ENCODE results near the gene ANKRD53.
A peak's percentile ranks its signal among the peaks of the same experiment; 100 is the strongest.

Gene ANKRD53

DNA sequence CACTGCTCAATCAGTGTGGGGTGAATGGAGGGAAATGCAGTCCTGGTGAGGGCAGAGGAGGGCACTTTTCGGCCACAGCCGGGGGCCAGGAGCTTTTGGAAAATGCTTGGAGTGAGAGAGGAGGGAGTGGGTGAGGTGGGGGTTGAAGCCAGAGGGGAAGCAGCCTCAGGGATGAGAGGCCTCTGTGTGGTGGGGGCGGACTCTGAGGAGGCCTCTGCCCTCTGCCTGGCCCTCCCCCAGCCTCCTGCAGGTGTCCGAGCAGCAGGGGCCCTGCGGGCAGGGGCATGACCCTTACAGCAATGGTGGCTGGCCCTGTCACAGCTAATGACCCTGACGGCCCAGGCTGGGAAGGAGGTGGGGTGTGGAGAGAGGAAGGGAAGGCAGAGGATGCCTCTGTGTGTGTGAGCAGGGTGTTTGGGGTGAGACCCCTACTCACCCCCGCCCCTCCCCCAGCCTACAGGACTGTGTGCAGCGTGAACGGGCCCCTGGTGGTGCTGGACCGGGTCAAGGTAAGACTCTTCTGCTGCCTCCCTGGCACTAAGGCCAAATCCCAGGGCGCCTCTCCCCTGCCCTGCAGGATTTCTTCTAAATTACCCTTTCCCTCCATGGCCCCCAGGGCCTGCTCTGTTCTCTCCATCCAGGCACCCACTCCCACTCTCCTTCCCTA is 35.1 kb upstream of the ANKRD53 start:
- DNase-seq (ENCODE audit: low read depth in 2 of 2), result no peak

DNA sequence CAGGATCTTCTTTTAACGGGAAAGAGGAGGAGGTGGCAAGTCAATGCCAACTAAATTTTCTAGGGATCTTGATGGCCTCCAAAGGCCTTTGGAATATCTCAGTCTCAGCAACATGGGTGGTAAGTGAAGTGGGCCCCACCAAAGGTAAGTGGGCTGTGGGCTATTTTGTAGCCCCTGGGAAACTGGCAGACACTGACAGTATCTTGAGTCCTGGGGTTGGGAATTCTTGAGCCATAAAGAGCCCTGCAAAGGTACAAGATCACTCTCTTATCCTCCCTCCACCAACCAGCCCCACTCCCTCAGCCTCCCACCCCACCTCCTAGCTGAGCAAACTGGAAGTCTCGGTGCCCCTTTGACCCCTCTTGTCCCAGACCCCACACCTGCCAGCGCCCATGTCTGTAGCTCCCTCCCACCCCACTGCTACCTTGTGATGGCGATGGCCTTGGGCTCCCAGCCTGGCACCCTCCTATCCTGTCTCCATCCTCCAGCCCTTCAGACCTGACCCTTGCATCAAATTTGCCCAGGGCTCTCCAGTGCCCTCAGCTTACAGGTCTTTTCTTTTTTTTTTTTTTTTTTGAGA is 34.2 kb upstream of the ANKRD53 start:
- no peak for DNase-seq (ENCODE audit: low read depth in 2 of 2)

- DNase-seq (ENCODE audit: low read depth in 2 of 2), result no peak
Observed at GRCh38 chr2:70946832-70947442, 31.5 kb upstream of the ANKRD53 start.

- DNase-seq (ENCODE audit: low read depth in 2 of 2), result no peak
Observed at GRCh38 chr2:70947556-70948184, 30.8 kb upstream of the ANKRD53 start.

- DNase-seq (ENCODE audit: low read depth in 2 of 2), result peak; percentile 55 to 61
Observed at GRCh38 chr2:70948337-70949003, 30.0 kb upstream of the ANKRD53 start.

DNA sequence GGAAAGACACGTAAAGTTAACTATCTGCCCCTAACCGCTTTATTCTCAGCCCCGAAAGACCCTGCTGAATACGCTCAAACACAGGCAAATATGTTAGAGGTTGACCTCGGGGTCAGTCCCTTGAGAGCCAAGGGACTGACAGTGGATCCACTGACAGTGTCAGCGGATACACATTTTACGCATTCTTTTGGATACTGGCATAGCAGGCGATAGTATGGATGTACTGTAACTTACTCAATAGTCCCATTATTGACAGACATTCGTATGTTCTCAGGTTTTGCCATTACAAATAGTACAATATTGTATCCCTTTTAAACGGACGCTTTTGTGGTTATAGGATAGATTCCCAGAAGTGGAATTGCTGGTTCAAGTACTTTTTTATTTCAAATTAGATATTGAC is 29.3 kb upstream of the ANKRD53 start:
- DNase-seq (ENCODE audit: low read depth in 2 of 2), result no peak

DNA sequence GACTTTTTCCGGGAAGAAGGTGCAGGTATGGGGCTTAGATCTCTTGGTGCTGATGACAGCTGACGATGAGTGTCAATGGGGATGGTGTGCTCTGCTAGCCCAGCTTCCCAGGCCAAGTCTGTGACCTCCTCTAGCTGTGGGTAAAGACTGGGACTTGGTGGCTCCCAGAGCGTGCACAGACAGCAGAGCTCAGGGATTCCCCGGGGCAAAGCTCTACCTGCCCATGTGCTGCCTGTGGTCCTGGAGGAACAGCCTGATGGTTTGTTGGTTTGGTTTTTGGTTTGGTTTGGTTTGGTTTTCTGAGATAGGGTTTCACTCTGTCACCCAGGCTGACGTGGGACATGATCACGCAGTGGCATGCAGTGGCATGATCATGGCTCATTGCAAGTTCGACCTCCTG is 23.5 kb upstream of the ANKRD53 start:
- DNase-seq (ENCODE audit: low read depth in 2 of 2), result no peak

DNA sequence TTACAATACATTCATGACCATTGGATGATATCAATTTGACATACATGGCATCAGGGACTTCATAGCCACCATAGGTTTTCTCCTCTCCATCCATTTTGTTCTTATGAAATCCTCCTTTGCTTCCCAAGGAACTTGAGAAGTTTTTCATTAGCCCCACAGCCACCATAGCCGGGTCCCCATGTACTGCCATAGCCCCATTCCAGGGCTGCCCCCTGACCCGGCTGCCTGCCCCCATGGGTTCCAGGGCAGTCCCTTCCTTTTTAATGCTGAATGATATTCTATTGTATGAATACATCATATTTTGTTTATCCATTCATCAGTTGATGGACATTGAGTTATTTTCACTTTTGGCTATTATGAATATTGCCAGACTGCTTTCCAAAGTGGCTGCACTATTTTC is 22.3 kb upstream of the ANKRD53 start:
- no peak for DNase-seq (ENCODE audit: low read depth in 2 of 2)

DNA sequence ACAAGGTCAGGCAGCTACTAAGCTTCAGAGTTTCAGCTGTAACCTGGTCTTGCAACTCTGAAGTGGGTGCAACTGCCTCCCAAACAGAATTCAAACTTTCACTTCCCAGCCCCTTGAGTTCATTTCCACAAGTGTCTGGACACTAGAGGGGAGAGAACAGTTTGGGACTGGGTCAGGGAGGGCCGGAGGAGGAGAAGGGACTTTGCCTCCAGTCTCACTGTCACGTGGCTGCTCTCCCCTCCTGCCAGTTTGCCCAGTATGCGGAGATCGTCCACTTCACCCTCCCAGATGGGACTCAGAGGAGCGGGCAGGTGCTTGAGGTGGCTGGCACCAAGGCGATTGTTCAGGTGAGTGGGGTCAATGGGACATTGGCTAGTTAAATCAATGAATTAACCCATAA is 20.6 kb upstream of the ANKRD53 start:
- no peak for DNase-seq (ENCODE audit: low read depth in 2 of 2)

- no peak for DNase-seq (ENCODE audit: low read depth in 2 of 2)
Observed at GRCh38 chr2:70958759-70959158, 19.7 kb upstream of the ANKRD53 start.

- no peak for DNase-seq (ENCODE audit: low read depth in 2 of 2)
Observed at GRCh38 chr2:70959271-70959761, 19.1 kb upstream of the ANKRD53 start.

- no peak for DNase-seq (ENCODE audit: low read depth in 2 of 2)
Observed at GRCh38 chr2:70959851-70960832, 18.3 kb upstream of the ANKRD53 start.

GRCh38 chr2:70960833-70961647 is 17.4 kb upstream of the ANKRD53 start:
- no peak for DNase-seq (ENCODE audit: low read depth in 2 of 2)

GRCh38 chr2:70961648-70961994 is 16.8 kb upstream of the ANKRD53 start:
- no peak for DNase-seq (ENCODE audit: low read depth in 2 of 2)

GRCh38 chr2:70962211-70962884 is 16.1 kb upstream of the ANKRD53 start:
- DNase-seq (ENCODE audit: low read depth in 2 of 2), result no peak

DNA sequence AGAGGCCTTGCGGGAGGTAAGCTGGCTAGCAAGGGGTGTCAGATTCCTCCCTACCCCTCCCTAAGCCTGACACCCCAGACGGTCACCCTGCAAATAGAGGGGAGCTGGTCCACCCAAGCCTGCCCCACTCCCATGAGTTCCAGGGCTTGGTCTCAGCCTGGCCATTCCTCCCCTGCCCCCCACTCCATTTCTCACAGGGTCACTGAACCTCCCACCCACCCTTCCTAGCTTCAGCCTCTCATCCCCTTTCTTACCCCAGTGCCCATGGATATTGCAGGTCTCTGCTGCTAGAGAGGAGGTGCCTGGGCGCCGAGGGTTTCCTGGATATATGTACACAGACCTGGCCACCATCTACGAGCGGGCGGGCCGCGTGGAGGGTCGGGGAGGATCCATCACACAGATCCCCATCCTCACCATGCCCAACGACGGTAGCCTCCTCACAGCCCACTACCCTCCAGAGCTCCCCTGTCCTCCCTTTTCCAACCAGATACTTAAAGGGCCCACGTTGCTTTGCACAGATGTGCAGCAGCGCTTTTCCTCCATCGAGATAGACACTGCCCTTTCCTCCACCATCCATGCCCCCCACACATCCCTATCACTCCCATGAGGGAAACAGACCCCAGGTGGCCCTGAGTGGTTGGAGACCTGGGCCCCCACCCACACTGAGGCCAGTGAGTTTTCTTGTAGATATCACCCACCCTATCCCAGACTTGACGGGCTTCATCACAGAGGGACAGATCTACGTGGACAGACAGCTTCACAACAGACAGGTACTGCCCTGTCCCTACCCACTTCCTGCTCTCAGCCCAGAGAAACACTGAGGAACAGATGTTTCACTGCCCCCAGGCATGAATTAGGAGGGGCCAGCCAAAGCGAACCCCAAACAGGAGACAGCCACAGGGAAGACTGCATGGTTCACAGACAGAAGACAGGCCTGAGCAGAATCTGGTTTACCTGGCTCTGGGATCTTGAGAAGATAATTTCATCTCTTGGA is 15.2 kb upstream of the ANKRD53 start:
- no peak for DNase-seq (ENCODE audit: low read depth in 2 of 2)

DNA sequence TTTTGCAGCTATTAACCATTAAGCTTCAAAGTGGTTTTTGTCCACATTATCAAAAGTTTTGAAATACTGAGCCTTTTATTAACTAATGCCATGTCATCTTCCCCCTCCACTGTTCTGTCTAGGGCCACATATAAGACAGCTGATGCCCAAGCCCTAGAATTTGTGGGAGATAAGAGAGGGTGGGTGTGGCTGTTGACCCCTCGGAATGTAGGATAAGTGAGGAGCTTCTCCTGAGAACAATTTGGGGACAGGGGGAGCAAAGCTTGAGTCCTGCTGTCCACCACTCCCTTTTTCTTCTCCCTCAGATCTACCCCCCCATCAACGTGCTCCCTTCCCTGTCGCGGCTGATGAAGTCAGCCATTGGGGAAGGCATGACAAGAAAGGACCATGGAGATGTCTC is 14.3 kb upstream of the ANKRD53 start:
- no peak for DNase-seq (ENCODE audit: low read depth in 2 of 2)

- DNase-seq (ENCODE audit: low read depth in 2 of 2), result peak; percentile 69 to 71
Observed at GRCh38 chr2:70964596-70965386, 13.6 kb upstream of the ANKRD53 start.
